Uterus (tissue), 2 donors: ENCODE data around the gene ASPSCR1.

Source experiments
- POLR2A ChIP-seq, 2 donors: fragments of 450-650 bp; IDR thresholded peaks; one replicate each; pipeline ENCODE4 v1.6.1; 2016; ENCODE audit warnings: antibody characterized with exemption in 2 of 2, mild to moderate bottlenecking in 1 of 2, moderate library complexity in 1 of 2
- TF ChIP-seq, protein P1 (sequence below), 4 experiments: fragments of 200-600 bp in 2 of 4; fragments of 450-650 bp in 2 of 4; sonication (generic) in 2 of 4; IDR thresholded peaks; one replicate each; pipeline ENCODE4 v1.5.1; 2016 to 2019; ENCODE audit warnings: antibody characterized with exemption in 4 of 4, mild to moderate bottlenecking in 2 of 4, moderate library complexity in 1 of 4

- TF ChIP-seq, protein P1, sequence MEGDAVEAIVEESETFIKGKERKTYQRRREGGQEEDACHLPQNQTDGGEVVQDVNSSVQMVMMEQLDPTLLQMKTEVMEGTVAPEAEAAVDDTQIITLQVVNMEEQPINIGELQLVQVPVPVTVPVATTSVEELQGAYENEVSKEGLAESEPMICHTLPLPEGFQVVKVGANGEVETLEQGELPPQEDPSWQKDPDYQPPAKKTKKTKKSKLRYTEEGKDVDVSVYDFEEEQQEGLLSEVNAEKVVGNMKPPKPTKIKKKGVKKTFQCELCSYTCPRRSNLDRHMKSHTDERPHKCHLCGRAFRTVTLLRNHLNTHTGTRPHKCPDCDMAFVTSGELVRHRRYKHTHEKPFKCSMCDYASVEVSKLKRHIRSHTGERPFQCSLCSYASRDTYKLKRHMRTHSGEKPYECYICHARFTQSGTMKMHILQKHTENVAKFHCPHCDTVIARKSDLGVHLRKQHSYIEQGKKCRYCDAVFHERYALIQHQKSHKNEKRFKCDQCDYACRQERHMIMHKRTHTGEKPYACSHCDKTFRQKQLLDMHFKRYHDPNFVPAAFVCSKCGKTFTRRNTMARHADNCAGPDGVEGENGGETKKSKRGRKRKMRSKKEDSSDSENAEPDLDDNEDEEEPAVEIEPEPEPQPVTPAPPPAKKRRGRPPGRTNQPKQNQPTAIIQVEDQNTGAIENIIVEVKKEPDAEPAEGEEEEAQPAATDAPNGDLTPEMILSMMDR (IDR thresholded peaks at IDR 0.05): no peak
- no peak for TF ChIP-seq POLR2A (IDR thresholded peaks at IDR 0.05)
These were observed 30.2 kb downstream of the ASPSCR1 start for GRCh38 chr17:82007495-82008257.
